ENCODE data around the gene SPATA3. TPM values are rescaled to one million over a fixed set of nuclear protein-coding genes. Genes with fewer than 3 reads are reported as not detected.
"Not testable (repeated sequence)": the region's sequence is repeated elsewhere in the genome, so short reads cannot be mapped to it uniquely, and the experiment has no call there.

SPATA3 gene
- total RNA-seq, 1 donor from 2014 or later, result not detected

DNA sequence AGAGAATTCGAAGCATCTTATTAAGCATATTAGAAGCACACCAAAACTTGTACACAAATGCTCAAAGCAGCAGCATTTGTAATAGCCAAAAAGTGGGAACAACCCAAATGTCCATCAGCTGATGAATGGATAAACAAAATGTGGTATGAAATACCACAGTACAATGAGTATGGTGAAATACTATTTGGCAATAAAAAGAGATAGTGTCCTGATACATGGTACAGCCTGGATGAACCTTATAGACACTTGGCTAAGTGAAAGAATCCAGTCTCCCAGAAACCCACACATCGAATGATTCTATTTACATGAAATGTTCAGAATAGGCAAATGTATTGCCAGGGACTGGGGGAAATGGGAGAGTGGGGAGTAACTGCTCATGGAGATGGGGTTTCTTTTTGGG is 3.0 kb downstream of the SPATA3 start:
- DNase-seq, result no peak

GRCh38 chr2:230999477-230999876 is 3.6 kb downstream of the SPATA3 start:
- DNase-seq, result no peak

DNA sequence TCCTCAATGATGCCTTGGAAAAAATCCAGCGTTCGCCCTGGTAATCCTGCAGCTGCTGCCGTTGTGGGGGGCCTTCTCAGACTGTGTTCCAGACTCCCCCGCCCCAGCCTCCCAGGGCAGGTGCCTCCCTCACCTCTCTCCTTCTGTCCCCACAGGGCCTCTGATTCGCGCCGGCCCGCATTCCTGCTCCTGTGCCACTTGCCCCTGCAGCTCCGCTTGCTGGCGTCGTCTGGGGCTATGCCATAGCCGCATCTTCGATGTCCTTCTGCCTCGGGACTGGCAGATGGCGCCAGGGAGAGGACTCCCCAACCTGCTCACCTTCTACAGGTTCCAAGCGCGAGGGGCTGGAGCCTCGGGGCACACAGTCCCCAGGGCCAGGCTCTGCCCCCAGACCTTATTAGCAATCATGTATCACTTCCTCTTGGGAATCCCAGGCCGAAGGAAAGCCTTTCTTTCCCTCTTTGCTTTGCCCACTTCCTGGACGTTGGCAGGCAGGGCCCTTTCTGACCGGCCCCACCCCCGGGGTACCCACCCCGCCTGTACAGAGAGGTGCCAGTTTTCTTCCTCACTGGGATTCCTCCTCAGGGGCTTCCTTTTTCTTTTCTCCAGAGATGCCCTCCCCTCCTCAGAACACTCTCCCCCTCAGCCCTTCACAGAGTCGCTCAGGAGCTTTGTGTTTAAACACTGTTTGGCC is 4.4 kb downstream of the SPATA3 start:
- DNase-seq, result no peak

DNA sequence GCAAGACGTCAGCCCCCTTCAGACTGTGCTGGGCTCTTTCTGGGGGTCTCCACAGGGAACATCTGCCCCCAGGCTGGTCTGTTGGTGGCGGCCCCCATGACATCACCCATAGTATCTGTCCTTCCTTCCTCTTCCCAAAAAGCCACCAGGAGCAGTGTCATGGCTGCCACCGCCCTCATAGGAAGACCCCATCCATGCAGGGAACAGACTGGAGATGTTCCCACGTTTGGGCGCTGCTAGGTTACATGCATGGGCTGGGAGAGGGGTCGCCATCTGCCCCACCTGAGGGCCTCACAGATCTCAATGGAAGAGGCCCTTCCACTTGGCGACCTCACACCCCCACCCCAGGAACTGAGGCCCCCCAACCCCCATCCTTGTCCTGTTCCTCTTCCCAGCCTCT is 5.1 kb downstream of the SPATA3 start:
- no peak for DNase-seq

- no peak for DNase-seq
Measured at GRCh38 chr2:231001921-231002320, 6.0 kb downstream of the SPATA3 start.

GRCh38 chr2:231002641-231003040 is 6.7 kb downstream of the SPATA3 start:
- DNase-seq, result no peak

DNA sequence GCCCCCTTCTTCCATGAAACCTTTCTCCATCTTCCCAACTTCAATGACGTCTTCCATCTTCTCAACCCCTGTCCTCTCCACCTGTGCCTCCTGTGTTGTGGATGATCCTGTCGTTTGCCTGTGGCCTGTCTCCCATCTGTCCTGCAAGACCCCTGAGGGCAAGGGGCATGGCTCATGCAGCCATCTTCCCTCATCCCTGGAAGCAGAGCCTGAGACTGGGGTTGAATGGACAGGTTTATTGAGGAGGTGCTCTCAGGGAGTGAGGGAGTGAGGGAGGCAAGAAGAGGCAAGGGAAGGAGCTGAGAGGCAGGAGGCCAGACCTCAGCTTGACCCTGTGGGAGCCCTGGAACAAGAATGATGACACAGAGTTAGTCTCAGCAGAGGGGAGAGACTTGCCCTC is 7.3 kb downstream of the SPATA3 start:
- no peak for DNase-seq

GRCh38 chr2:231004930-231005329 is 9.0 kb downstream of the SPATA3 start:
- not testable (repeated sequence) for DNase-seq

DNA sequence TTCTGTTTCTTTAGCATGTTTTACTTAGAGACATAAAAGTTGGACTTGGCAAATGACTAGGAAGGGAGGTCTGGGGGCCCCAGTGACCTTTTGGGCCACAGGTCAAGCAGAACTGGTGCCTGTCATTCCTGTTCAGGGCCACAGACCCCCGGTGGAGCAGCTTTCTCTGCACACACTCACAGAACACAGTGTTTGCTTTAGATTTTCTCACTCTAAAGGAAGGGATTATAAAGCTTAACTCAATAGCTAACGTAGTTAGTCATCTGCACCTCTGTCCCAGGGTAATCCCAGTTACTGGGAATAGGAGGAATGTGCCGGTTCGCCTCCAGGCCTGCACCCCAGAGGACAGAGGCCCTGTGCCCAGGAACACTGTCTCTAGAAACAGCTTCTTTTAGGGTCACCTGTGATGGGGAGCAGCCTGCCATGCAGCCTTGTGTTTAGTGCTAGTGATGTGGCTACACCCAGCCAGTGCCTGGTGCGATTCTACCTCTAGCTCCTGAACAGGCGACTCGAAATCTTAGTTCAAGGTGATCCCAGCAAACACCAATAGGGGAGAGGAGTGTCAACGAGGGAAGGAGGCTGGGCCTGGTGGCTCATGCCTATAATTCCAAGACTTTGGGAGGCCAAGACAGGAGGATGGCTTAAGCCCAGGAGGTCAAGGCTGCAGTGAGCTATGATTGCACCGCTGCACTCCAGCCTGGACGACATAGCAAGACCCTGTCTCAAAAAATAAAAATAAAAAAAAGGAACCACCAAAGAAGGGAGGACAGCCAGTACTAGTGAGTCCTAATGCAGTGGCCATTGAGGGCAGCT is 11.6 kb downstream of the SPATA3 start:
- no peak for DNase-seq

GRCh38 chr2:231008131-231008530 is 12.2 kb downstream of the SPATA3 start:
- no peak for DNase-seq

DNA sequence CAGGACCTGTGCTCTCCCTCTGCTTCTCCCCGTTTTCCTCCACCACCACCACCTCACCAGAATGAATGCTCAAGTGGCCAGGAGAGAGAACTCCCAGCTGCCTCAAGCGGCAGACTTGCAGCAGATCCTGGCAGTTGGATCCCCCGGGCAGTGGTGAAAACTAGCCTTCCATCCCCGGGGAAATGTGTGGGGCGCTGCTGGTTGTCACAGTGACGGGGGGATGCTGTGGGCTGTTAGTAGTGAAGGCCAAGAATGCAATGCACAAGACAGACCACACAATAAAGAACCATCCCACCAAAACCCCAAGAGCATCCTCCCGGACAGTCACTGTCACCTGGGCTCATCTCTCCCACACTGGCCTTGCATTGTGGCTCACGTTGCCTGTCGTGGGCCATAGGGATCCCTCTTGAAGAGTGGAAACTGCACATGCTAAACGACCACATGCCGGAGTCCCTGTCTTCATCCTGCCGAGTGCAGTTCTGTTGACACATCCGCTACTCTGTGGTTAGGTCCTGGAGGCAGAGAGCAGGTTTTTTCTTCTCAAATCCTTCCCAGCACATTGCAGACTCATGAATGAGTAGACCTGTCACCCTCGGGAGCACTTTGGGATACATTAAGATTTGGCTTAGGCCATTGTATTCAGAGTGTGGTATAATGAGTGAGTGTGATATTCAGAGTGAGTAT is 13.5 kb downstream of the SPATA3 start:
- DNase-seq, result no peak

- no peak for DNase-seq
Measured at GRCh38 chr2:231010201-231010730, 14.3 kb downstream of the SPATA3 start.

DNA sequence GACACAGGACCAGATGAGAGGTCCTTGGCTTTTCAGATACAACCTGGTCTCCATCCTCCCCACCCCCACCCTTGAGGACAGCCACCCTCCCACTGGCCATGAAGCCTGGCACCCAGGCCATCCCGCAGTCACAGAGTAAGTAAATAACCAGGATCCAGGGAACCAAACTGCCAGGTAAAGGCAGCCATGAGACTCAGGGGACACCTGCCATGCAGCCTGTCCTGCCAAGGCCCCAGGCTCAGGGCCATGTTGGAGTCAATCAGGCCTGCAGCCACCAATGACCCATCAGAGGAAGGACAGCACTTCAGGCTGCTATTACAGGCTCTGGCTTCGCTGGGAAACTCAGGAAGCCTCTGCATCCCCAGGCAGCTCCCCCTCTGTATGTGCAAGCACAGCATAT is 15.6 kb downstream of the SPATA3 start:
- no peak for DNase-seq

GRCh38 chr2:231012463-231012862 is 16.5 kb downstream of the SPATA3 start:
- no peak for DNase-seq

GRCh38 chr2:231013820-231014219 is 17.9 kb downstream of the SPATA3 start:
- DNase-seq, result no peak

GRCh38 chr2:231015478-231015877 is 19.6 kb downstream of the SPATA3 start:
- DNase-seq, result no peak

DNA sequence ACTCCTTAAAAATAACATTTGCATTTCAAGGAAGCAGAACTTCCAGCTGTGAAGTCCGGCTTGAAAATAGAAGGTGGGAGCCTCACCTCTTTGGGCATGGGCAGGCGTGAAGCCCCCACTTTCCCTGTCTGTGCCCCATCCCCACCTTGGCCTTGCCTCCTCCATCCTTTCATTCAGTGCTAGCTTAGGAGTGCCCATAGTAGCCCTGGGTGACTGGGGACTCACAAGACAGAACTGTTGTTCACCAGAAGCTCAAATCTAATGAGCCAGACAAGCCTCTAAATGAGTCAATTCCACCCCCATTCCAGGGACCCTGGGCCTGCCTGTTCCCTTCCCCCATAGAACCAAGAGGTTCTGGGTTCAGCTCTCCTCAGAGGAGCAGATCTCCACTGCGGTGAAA is 20.0 kb downstream of the SPATA3 start:
- no peak for DNase-seq

DNA sequence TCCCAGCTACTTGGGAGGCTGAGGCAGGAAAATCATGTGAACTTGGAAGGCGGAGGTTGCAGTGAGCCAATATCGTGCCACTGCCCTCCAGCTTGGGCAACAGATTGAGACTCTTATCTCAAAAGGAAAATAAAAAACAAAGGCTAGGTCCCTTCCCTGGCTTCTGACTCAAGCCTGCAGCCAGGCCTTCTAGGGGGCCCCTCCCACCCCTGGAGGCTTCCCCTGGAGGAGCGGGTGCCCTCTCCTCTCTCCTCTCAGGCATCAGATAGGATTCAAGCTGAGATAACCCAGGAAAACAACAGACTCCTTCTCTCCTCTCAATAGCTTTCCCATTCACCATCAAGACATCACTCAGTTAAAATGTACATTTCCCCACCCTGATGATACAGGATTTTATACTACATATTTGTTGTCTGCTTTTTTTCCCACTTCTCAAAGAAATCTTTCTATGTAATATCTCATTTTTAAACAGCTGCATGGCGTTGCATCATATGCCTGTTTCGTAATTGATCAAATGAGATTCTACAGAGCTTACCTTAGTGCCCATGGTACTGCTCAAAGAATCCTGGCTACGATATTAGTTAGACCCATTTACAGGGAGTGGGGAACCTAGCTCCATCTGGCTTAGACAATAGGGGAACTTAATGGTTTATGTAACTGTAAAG is 20.8 kb downstream of the SPATA3 start:
- DNase-seq, result no peak

GRCh38 chr2:231017231-231017598 is 21.3 kb downstream of the SPATA3 start:
- DNase-seq, result no peak

GRCh38 chr2:231018184-231018583 is 22.3 kb downstream of the SPATA3 start:
- no peak for DNase-seq

- not testable (repeated sequence) for DNase-seq
Measured at GRCh38 chr2:231025059-231025458, 29.1 kb downstream of the SPATA3 start.

DNA sequence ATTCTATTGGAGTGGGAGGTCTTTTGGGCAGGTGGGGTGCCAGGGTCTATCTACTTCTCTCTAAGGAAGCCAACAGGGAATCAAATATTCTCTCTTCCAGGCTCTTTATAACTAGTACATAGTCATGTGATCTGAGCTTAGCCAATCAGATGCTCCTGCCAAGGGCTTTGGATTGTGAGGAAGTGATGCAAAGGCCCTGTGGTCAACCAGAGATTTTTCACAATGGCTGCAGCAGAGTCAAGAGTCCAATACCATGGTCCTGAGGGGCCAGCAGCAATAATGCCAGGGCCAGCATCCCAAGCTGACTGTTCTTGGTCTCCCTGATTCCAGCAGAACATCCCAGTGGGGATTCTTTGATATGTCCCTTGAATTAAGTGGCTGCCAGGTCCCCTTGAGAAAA is 33.0 kb downstream of the SPATA3 start:
- no peak for DNase-seq

DNA sequence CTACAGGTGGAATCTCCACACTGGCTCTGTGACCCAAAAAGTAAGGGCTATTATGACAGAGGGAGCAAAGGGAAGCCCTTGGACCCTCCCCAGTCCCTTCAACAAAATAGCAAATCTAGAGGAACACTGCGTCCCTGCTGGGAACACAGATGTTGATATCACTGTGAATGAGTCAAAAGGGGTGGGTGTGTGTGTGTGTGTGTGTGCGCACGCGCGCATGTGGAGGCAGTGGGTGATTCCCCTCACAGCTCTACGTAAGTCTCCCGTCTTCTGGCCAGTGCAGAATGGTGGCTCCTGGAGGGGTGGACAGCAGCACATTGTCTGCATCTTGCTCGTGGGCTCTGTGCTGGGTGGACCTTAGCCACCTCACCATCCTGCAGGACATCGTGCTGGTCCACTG is 33.6 kb downstream of the SPATA3 start:
- no peak for DNase-seq

All from dermis blood vessel endothelial cell (primary cell).